Ovary (tissue), 3 donors: ENCODE data around the gene MMAB.

ENCODE experiments used
- CTCF ChIP-seq, 3 donors: fragments of 450-650 bp in 2 of 3; fragments of 200-600 bp in 1 of 3; IDR thresholded peaks; one replicate each; pipeline versions ENCODE4 v1.5.1 to v1.8.0; 2016 to 2022; ENCODE audit warnings: antibody characterized with exemption in 3 of 3, mild to moderate bottlenecking in 1 of 3
- POLR2A ChIP-seq: fragments of 450-650 bp; IDR thresholded peaks from one replicate; pipeline ENCODE4 v1.6.1; 2017; ENCODE audit warnings: antibody characterized with exemption, mild to moderate bottlenecking, moderate library complexity
- donor health status: DM: no; HTN: no; CAD: no.

- no peak for TF ChIP-seq CTCF (IDR thresholded peaks at IDR 0.05)
- TF ChIP-seq POLR2A: no peak
Measured at GRCh38 chr12:109605016-109605415, 31.7 kb upstream of the MMAB start.
